Endometrial microvascular endothelial cells (primary cell): Measurements from ENCODE around the gene LHFPL5. TPM values are rescaled to one million over a fixed set of nuclear protein-coding genes. Genes with fewer than 3 reads are reported as not detected.

Source experiments
- in situ Hi-C: cut with HindIII; loops from 2 replicates; pipeline ENCODE4 v1.10.0; 2017; ENCODE audit warnings: low sequenced_read_pairs, low pct_unique_long_range_greater_than_20kb; ENCODE audit errors: inconsistent ontology term
- total RNA-seq: library from RNA; depleted of rRNA; stranded (reverse); fragments of >200 nt; gene quantifications from one replicate; pipeline ENCODE4 v1.2.3, GENCODE V29; 2015; ENCODE audit errors: inconsistent ontology term

LHFPL5 gene
- total RNA-seq, 1 donor from 2014 or later: not detected

- in situ Hi-C loops: no loop called here
Observed at GRCh38 chr6:35831257-35832007, 26.3 kb downstream of the LHFPL5 start.

GRCh38 chr6:35833536-35833935, 28.4 kb downstream of the LHFPL5 start:
- in situ Hi-C loops: no loop called here

DNA sequence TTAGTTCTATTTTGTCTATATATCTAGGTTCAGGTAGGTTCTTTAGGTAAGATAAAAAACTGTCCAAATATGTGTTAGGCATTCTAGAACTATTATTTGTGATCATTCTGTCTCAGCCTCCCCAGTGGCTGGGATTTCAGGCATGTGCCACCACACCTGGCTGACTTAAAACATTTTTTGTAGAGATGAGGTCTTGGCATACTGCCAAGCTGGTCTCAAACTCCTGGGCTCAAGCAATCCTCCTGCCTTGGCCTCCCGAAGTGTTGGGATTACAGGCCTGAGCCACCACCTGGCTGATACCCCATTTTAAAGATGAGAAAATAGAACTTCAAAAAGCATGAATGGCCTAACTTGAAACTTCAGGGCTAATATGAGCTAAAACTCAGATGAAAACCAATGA, 33.9 kb downstream of the LHFPL5 start:
- in situ Hi-C loops: no loop called here

DNA sequence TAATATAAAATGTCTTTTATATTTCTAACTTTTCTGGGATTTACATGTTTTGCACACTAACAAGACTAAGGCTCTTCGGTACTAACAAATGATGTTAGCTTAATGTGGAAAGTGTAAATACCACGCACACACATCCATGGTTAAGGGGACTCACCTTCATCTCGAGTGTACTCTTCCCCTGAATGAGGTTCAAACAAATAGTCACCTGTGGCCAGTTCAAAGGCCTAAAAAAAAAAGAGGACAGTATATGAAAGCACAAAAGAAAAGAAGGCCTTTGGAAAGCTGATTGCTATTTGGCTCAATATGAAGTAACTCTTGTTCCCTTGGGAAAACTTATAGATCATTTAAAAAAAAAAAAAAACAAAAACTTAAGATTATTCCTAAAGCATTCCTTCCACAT, 37.2 kb downstream of the LHFPL5 start:
- in situ Hi-C loops: no loop called here

GRCh38 chr6:35844290-35844689, 39.1 kb downstream of the LHFPL5 start:
- in situ Hi-C loops: no loop called here

GRCh38 chr6:35850208-35850607, 45.1 kb downstream of the LHFPL5 start:
- in situ Hi-C loops: no loop called here

DNA sequence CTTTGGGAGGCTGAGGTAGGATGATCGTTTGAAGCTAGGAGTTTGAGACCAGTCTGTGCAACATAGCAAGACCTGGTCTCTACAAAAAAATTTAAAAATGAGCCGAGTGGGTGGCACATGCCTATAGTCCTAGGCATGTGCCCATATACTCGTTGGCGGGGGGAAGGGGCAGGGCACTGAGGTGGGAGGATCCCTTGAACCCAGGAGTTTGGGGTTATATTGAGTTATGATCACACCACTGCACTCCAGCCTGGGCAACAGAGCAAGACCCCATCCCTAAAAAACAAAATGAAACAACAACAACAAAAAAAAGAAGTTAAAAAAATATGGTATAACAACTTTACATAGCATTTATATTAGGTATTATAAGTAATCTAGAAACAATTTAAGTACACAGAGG, 47.8 kb downstream of the LHFPL5 start:
- in situ Hi-C loops: no loop called here

GRCh38 chr6:35856250-35856649, 51.1 kb downstream of the LHFPL5 start:
- in situ Hi-C loops: no loop called here

- in situ Hi-C loops: no loop called here
Observed at GRCh38 chr6:35857853-35858252, 52.7 kb downstream of the LHFPL5 start.

GRCh38 chr6:35859367-35859766, 54.2 kb downstream of the LHFPL5 start:
- in situ Hi-C loops: no loop called here

Other genes with a start within 250 kb of the LHFPL5 start
- gene FKBP5, start 116.4 kb upstream of the LHFPL5 start, total RNA-seq: 67.3 TPM
- 0.93 TPM for gene ARMC12, start 68.3 kb upstream of the LHFPL5 start, total RNA-seq
- gene CLPSL2, start 28.8 kb upstream of the LHFPL5 start, total RNA-seq: not detected
- gene CLPSL1, start 24.3 kb upstream of the LHFPL5 start, total RNA-seq: not detected
- gene CLPS, start 8.0 kb upstream of the LHFPL5 start, total RNA-seq: not detected
- gene SRPK1, start 115.7 kb downstream of the LHFPL5 start, total RNA-seq: 91.6 TPM
- not detected for gene SLC26A8, start 219.3 kb downstream of the LHFPL5 start, total RNA-seq
- gene MAPK14, start 222.5 kb downstream of the LHFPL5 start, total RNA-seq: 51.5 TPM